GM19025 (cell line): ENCODE results near the gene GPR89B.
"Not testable (repeated sequence)": the region's sequence is repeated elsewhere in the genome, so short reads cannot be mapped to it uniquely, and the experiment has no call there.

ENCODE experiments used
- ATAC-seq: cut with Tn5 transposase; IDR thresholded peaks from one replicate; pipeline ENCODE4 v1.9.1; 2021; ENCODE audit warnings: mild to moderate bottlenecking, low read depth, moderate library complexity; ENCODE audit not compliant: unreplicated experiment

GPR89B gene

DNA sequence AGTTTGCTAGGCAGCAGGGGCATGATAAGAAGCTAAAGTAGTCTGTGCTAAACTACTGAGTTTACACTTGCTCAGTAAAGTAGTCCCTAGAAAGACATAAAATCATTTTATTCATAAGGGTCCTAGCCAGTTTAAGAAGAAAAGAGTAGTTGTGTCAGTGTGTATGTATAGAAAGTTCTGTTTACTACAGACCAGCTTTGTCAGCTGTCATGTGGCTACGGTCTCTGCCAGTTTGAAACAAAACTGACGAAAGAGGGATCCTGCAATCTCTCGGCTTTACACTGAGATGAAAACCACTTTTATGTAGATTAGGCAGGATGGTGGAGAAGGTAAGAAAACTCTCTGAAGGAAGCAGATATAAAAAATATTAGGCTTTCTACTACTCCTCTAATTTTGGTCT lies 7.1 kb downstream of the GPR89B start:
- ATAC-seq = not testable (repeated sequence)

DNA sequence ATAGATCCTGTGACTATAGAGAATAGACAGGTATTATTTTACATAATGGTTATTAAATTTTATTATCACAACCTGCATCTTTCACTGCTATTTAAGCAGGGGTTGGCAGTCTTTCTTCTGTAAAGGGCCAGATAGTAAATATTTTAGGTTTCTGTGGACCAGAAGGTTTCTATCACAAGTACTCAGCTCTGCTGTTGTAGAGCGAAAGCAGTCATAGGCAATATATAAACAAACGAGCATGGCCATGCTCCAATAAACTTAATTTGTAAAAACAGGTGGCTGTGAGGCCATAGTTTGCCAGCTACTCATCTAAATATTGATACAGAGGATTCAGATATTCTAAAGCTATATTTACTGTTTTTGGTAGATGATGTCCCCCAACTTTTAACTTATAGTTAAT lies 12.2 kb downstream of the GPR89B start:
- not testable (repeated sequence) for ATAC-seq

DNA sequence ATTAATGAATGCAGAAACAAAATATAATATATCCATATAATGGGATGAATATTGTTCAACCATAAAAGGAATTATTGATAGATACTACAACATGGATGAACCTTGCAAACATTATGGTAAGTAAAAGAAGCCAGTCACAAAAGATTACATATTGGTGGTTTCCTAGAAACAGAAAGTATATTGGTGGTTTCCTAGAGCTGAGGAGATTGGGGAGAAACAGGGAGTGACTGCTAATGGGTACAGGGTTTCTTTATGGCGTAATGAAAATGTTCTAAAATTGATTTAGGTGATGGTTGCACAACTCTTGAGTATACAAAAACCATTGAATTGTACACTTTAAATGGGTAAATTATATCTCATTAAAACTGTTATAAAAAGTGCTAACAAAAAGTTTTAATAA lies 14.3 kb downstream of the GPR89B start:
- ATAC-seq = not testable (repeated sequence)

DNA sequence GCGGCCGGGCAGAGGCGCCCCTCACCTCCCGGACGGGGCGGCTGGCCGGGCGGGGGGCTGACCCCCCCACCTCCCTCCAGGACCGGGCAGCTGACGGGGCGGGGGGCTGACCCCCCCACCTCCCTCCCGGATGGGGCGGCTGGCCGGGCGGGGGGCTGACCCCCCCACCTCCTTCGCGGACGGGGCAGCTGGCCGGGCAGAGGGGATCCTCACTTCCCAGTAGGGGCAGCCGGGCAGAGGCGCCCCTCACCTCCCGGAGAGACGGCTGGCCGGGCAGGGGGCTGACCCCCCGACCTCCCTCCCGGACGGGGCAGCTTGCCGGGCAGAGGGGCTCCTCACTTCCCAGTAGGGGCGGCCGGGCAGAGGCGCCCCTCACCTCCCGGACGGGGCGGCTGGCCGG lies 21.3 kb downstream of the GPR89B start:
- ATAC-seq = not testable (repeated sequence)

DNA sequence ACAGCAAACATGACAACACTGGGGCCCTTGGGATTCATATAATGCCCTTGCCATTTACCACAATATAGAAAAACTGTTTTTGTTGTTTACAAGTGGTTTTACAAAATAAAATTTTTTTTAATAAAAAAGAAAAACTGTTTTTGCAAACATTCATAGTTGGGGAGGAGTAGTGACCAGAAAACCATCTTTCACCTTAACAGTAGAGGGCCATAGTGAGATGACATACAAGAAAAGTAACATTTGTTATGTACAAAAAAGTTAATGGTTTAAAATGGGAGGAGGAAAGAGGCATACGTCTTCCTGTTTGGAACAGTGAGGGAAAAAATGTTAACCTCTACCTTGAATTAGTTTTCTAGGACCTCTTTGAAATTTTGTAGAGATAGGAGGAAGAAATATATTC lies 30.7 kb downstream of the GPR89B start:
- ATAC-seq = not testable (repeated sequence)

- ATAC-seq = not testable (repeated sequence)
Observed at GRCh38 chr1:147959680-147960079, 31.5 kb downstream of the GPR89B start.

DNA sequence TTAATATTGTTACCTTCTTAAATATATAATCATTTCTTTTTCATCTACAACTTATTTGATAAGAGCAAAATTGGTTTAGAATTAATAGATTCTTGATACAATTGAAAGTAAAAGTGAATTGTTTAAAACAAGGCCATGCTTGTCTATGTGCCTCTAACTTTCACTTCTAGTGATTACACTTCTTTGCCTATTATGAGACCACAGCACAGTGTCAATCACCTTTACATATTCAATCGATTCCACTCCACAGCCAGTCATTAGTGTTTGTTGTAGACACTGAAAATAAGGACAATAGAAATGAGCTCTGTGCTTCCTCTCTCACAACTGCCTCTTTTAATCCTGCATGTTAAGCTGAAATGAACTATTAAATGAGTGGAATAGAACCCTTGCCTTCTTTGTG lies 36.4 kb downstream of the GPR89B start:
- ATAC-seq = not testable (repeated sequence)

GRCh38 chr1:147966657-147967056 lies 38.4 kb downstream of the GPR89B start:
- ATAC-seq = not testable (repeated sequence)

DNA sequence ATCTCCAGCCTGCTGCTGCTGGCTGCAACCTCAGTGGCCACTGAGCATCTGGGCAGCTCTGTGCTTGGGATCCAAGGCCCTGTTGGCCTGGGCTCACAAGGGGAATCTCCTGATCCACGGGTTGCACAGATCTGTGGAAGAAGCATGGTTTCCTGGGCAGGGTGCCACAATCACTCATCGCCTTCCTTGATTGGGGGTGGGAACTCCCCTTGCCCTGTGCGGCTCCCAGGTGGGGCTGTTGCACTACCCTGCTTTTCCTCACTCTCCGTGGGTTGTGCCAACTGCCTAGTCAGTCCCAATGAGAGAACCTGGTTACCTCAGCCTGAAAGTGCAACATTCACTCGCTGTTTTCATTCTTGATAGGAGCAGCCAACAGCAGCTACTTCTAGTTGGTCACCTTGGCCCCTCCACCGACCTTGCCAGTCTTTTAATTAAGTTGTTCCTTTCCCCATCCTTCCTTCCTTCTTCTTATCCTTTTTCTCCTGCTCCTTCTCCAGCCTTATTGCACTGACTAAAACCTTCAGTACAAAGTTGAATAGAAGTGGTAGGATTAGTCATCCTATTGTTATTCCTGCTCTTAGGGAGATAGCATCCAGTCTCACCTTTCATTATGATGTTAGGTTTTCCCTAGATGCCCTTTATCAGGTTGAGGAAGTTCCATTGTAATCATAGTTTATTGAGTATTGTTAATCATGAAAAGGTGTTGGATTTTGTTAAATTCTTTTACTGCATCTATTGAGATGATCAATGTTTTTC lies 50.9 kb downstream of the GPR89B start:
- ATAC-seq = not testable (repeated sequence)

GRCh38 chr1:147985374-147985773 lies 57.2 kb downstream of the GPR89B start:
- ATAC-seq = not testable (repeated sequence)

DNA sequence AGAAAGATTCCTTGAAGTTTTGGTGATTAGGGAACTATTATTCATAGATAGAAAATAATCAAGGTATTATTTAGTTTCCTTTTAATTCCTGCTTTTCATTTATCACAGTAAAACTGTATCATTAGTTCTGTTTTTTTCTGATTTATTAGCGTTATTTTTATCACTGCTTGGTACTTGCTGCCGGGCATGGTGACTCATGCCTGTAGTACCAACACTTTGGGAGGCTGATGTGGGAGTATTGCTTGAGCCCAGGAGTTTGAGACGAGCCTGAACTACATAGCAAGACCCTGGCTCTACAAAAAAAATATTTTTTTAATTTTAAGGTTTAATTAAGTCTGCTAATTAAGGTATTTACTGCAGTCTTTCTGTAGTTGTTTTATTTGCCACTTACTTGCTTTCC lies 59.7 kb downstream of the GPR89B start:
- not testable (repeated sequence) for ATAC-seq

DNA sequence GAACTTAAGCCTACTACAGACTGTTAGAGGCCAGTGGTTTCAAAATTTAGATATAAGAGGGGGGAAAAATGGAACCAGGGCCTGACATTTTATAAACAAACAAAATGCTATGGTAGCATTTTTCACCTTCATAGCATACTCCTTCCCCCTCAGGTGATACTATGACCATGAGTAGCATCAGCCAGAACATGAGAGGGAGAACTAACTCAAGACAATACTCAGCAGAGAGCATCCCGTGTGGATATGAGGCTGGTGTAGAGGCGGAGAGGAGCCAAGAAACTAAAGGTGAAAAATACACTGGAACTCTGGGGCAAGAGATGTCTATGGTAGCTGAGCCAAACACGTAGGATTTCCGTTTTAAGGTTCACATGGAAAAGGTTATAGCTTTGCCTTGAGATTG lies 64.7 kb downstream of the GPR89B start:
- ATAC-seq = not testable (repeated sequence)

GRCh38 chr1:147993400-147993799 lies 65.2 kb downstream of the GPR89B start:
- ATAC-seq = not testable (repeated sequence)

DNA sequence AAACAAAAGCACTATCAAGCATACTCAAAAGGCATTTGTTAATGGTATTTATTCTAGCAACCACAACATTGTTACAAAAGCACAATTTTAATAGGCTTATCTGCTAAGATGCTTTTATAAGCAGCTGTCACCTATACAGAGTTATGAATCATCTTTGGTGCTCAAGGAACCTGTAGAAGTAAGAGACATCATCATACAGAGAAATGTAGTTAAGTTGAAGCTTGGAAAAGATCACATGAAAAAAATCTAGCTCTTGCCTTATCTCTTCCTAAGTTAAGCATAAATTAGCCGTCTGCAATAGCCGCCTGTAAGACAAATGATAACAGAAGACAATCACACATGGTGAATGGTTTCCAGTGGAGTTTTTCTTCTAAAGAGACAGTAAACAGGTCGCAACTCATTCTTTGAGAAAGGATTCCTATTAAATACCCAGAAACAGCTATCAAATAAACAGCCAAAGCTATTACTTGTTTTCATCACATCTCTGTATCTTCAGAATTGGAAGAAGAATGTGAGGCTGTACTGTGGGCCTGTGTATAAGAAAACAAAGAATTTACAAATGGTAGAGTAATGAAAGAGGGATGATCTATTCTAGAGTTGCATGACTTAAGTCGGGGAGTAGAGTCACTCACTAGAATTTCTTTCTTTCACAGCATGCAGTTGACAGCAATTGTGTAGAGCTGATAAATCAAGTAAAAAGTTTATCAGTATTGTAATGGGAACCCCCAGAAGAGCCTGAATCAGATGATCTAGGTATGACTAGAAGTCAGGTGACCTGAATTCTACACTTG lies 65.8 kb downstream of the GPR89B start:
- not testable (repeated sequence) for ATAC-seq

DNA sequence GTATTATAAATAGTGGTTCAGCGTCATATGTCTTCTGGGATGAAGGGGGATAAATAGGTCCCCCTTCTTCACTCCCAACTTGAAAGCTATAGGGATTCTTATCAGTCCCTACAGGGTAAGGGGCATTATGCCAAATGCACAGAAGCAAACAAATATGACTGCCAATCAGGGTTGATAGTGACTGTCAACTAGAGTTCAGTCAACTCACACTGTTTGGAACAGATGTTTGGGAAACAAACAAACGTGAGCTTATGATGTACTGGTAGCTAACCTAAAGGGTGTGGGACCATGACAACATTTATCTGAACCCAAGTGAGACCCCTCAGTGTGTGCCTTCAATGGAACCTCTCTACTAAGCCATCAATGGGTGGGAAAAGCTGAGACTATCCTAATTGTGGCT lies 67.9 kb downstream of the GPR89B start:
- ATAC-seq = not testable (repeated sequence)

DNA sequence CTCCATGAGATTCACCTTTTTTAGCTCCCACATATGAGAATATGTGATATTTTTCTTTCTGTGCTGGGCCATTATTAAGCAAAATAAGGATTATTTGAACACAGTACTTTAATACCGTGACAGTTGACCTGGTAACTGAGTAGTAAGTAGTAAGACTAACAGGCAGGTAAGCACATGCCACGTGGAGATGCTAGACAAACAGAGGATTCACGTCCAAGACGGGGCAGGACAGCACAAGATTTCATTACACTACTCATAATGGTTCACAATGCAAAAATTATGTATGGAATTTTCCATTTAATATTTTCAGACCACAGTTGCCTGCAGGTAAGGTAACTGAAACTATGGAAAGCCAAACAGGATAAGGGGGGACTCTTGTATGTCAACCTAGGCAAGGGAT lies 79.5 kb downstream of the GPR89B start:
- ATAC-seq = not testable (repeated sequence)

DNA sequence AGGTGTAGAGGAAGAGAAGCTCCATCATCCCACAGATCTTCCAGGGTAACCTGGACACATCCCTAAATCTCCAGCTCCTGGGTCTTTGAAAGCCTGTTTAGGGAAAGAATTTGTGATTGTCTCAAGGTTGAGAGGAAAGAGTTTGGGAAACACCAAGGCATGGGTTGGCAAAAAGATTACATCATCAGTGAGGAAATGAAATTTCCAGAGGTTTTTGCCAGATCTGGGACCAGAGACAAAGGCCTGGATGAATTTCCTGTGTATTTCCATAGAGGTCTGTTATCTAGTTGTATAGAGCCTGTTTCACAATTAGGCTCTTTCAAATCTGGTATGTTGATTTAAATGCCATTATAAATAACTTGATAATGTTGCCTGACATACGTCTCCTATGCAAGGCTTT lies 82.3 kb downstream of the GPR89B start:
- ATAC-seq = no peak

GRCh38 chr1:148013177-148014144 lies 85.2 kb downstream of the GPR89B start:
- ATAC-seq = not testable (repeated sequence)

- ATAC-seq = not testable (repeated sequence)
Observed at GRCh38 chr1:148014289-148015200, 86.3 kb downstream of the GPR89B start.
